NCI-H345 (cell line): Measurements from ENCODE around the gene ENOX1.

Experiments used
- DNase-seq: peaks from one replicate; lab custom pipeline; 2025; lab: John Stamatoyannopoulos, UW

ENOX1 gene

GRCh38 chr13:43546251-43546650 lies 240.5 kb downstream of the ENOX1 start:
- no peak for DNase-seq

DNA sequence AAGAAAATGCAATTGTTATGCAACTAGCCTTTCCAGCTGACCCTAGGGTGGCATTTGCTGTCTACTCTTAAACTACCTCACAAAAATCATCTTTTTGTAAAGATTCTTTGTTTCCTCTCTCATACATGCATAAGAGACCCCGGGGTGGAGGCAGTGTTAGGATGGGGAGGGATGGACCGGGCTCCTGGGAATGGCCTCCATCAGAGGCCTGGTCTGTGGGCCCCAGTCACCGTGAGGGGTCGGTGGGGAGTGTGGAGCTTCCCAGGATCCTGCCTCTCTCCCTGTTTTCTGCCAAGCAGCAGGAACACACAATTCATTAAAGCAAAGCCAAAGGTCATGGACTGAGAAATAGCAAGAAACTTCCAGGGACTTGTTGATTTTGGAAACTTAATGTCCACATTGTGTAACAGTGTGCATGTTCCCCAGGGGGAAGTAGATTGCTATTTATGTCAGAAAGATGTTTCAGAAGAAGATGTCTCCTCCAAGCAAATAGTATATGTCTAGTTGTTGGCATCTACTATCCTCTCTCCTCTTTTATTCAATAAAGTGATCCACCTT lies 241.4 kb downstream of the ENOX1 start:
- no peak for DNase-seq

- DNase-seq: no peak
Observed at GRCh38 chr13:43544631-43545030, 242.1 kb downstream of the ENOX1 start.

DNA sequence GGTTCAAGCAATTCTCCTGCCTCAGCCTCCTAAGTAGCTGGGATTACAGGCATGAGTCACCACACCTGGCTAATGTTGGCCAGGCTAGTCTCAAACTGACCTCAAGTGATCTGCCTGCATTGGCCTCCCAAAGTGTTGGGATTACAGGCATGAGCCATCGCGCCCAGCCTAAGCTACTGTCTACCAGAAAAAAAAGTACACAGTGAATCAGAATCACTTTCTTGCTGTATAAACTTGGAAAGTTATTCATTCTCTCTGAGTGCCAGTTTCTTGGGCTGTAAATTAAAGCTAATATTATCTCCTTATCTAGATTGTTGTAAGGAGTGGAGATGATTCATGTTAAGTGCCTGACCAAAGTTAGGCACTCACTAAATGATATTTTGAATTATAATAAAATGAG lies 242.8 kb downstream of the ENOX1 start:
- DNase-seq: no peak

DNA sequence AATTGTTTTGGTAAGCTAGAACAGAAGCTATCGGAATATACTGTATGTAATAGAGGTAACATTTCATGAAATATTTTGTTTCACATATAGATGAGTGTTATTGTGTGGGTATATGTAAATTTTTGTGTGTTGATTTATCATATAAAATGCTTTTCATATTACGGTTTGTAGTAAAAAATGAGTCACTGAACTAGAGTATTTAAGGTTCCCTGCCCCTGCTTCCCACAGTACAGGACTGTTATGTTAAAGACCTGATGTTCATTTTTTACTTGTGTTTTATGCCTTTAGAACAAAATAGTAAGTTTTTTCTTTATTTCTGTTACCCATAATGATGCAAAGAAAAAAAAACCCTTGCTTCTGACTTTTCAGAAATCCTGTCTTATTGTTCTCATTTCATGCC lies 243.4 kb downstream of the ENOX1 start:
- DNase-seq: no peak

- no peak for DNase-seq
Observed at GRCh38 chr13:43537124-43537523, 249.6 kb downstream of the ENOX1 start.

- no peak for DNase-seq
Observed at GRCh38 chr13:43529796-43530195, 257.0 kb downstream of the ENOX1 start.

GRCh38 chr13:43528992-43529391 lies 257.8 kb downstream of the ENOX1 start:
- no peak for DNase-seq

- DNase-seq: no peak
Observed at GRCh38 chr13:43522788-43523187, 264.0 kb downstream of the ENOX1 start.

DNA sequence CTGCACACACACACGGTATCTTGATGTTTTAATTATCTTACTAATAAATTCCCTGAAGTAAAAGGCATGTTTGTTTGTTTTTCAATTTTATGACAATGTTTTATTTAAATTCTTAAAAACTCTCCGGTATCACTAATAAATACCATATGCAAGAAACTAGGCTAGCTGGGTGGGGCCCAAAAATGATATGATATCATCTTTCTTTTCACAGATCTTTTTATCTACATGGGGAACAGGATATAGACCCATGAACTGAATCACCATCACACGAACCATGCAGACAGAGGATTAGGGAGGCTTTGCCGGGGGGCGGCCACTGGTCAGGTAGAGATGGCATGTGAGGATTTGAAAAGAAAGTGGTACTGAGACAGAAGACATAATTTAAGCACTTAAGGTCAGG lies 266.4 kb downstream of the ENOX1 start:
- no peak for DNase-seq

DNA sequence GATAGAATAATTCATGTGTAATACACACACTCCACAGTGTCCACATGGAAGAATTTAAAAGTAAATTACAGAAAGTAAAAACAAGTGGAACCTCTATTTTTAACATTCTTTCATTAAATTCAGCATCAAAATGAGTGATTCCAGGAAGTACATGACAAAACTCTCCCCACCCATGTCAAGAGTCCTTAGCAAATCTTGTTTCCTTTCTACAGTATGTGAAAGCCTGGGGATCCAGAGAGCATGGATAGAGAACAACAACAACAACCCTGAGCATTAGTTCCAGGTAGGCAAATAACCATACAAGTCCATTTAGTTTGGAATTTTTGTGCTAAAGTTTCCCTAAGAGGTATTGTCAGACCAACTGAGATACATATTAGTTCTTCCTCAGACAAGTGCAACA lies 267.9 kb downstream of the ENOX1 start:
- DNase-seq: no peak

- DNase-seq: no peak
Observed at GRCh38 chr13:43516401-43516833, 270.4 kb downstream of the ENOX1 start.

DNA sequence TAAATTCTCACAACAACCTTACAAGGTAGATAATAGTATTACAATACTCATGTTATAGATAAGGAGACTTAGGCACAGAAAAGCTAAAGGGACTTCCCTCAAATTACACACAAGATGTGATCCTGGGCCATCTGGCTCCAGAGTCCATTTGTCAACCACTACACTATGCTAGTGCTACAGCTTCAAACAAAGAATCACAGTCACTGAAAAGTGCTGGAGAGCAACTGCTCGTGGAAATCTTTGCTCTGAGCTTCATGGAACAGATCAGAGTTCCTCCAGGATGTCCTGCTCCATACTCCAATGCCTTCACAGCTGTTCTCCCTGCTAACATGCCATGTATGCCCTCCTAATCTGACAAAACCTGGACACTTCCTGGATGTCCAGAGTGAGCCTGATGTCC lies 271.2 kb downstream of the ENOX1 start:
- DNase-seq: no peak

DNA sequence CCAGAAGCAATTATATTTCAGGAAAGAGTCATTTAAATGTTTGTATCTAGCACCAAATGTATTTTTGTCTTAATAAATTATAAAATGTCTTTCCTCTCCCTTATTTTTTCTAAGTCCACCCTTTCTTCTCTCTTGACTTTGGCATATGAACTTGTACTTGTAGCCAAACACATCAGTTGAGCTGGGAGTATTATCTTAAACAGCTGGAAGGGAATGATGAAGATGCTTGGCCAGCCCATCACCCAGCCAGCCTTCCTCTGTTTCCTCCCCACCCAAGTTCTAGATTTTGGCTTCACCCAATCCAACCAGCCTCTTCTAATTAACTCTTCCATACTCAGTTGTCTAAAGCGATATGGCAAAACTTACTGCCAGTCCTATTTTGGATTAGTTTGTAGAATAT lies 272.5 kb downstream of the ENOX1 start:
- DNase-seq: no peak

DNA sequence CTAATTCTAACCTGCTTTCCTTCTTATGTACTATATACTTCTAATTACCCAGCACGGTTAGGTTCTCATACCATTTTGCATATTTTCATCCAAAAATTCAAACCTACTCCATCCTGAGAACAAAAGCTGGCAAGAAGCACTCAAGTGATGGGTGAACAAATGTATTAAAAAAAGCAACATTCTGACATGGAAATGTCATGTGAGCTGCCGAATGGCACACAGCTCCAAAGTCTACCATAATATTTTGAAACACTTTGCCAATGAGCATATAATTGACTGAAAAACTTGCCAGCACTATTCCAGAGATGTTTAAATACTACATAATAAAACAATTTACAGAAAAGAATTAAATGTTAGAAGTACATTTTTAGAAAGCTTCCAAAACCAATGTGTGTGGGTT lies 274.6 kb downstream of the ENOX1 start:
- DNase-seq: no peak

DNA sequence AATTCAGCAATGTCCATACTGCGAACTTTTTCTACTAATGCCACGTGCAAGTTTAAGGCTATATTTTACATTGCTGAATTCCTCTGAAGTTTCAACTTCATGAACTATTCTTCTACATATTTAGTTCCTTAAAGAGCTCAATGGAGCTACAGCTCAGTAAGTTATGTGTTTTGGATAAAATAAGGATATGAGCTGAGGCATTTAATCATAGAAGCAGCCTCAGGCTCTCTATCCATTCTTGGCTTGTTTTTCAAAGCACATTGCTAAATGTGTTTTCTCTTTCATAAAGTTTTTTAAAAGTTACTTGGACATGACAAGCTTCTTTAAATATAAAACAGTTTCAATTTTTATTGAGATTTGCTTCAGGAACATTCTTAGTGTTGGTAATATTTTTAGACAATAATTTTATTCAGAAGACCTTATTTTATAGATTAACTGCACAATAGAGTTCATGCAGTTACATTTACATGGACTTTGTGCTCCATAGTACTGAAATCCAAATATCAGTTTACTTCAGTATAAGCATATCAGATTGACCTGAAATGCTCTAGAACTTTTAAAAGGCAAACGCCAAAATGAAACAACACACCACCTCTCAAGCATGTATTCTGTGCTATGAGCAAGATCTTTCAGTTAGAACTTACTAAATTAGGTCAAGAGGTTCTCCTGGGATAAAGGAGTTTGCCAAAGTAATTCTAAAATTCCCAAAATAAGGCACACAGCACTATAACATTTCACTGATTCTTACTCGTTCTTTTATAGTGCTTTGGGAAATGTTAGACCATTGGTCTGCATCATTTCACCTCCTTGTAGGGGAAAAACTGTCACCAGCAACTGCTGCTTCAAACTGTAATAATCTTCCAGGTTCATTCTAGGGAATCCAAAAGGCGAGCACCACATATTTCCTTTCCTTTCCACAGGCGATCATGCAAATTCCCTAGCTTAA lies 275.5 kb downstream of the ENOX1 start:
- no peak for DNase-seq

DNA sequence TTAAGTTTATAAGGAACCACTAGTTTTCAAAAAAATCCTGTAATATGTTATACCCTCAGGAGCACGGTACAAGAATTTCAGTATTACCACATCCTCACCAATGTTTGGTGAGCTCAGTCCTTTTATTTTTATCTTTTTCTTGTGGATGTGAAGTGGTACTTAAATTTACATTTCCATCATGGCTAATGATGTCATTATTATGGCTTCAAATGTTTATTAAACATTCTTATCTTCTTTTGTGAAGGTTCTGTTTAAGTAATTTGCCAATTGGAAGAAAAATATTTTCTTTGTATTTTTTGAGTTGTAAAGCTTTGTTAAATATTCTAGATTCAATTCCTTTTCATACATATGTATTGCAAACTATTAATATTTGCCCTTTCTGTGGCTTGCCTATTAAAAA lies 291.0 kb downstream of the ENOX1 start:
- DNase-seq: no peak

GRCh38 chr13:43494206-43494605 lies 292.6 kb downstream of the ENOX1 start:
- no peak for DNase-seq

GRCh38 chr13:43493496-43494000 lies 293.2 kb downstream of the ENOX1 start:
- DNase-seq: no peak

DNA sequence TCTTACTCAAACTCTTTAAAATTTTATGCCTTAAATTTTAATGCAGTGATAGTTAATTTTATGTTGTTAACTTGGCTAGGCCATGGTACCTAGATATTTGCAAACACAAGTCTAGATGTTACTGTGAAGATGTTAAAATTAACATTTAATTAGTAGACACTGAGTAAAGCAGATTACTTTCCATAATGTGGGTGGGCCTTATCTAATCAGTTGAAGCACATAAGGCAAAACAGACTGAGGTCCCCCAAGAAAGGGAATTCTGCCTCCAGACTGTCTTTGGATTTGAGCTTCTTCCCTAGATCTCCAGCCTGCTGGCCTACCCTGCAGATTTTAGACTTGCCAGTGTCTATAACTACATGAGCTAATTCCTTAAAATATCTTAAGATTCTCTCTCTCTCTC lies 294.0 kb downstream of the ENOX1 start:
- no peak for DNase-seq

- no peak for DNase-seq
Observed at GRCh38 chr13:43492311-43492710, 294.5 kb downstream of the ENOX1 start.

DNA sequence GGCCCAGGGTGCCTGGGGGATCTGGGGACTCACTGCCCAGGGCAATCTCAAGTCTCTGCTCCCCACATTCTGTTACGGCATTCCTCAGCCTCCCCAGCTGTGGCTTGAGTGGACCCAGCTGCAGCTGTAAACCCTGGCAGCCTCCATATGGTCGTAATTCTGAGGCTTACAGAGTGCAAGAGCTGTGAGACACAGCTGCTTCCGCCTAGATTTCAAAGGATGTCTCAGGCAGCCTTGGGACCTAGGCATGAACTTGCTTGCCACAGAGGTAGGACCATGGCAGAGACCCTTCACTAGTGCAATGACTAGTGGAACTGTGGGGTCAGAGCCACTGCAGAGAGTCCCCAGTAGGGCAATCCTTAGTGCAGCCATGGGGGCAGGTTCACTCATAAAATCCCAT lies 297.5 kb downstream of the ENOX1 start:
- DNase-seq: no peak

- DNase-seq: no peak
Observed at GRCh38 chr13:43487885-43488284, 298.9 kb downstream of the ENOX1 start.
